K562 (cell line): ENCODE measurements around the gene VPS35. TPM values are rescaled to one million over a fixed set of nuclear protein-coding genes. Genes with fewer than 3 reads are reported as not detected.

Experiments
- ATAC-seq: fragments of 200-7000 bp; cut with Tn5 transposase; 3 replicates; pipeline ENCODE4 v1.9.1; 2020; ENCODE audit warnings: moderate library complexity
- BruUV-seq: library from RNA; stranded (reverse); fragments of 400-500 nt; replicated peaks from 2 replicates; lab custom pipeline; 2021; lab: Mats Ljungman, UMichigan
- CTCF ChIA-PET: fragments of 300-600 bp; formaldehyde crosslinking; extraction: SDS; loops from one replicate; lab custom pipeline; 2021; ENCODE audit warnings: low intra/inter-chr PET ratio; lab: Yijun Ruan, JAX
- POLR2A ChIA-PET: fragments of 300-600, 350-650 bp; sonication (Branson Sonifier 250); formaldehyde crosslinking; extraction: SDS; loops from one replicate; lab custom pipeline; 2021; ENCODE audit warnings: antibody characterized with exemption, inconsistent platforms; lab: Yijun Ruan, JAX
- DNase-seq, 4 experiments: peaks; one replicate each; pipeline versions ENCODE4 v3.0.0 to v3.0.0-alpha.2; 2011 to 2018; ENCODE audit warnings: low spot score in 3 of 4, mixed read lengths in 3 of 4; ENCODE audit errors: extremely low read depth in 1 of 4
- FAIRE-seq: peaks from 2 replicates; lab custom pipeline; 2011; peaks lifted over from hg19 to GRCh38; lab: Jason Lieb, UNC
- H2AFZ ChIP-seq: 2 replicates; pipeline ENCODE4 v1.6.0; 2011; ENCODE audit warnings: low read depth, low read length, control low read depth, inconsistent platforms
- H3K27ac ChIP-seq: fragments of 200-600 bp; 3 replicates; pipeline ENCODE4 v1.8.0; 2011; ENCODE audit warnings: low read depth, mild to moderate bottlenecking, control low read depth, inconsistent platforms, low read length, moderate library complexity, mixed read lengths; ENCODE audit errors: extremely low read depth
- H3K27me3 ChIP-seq, 2 experiments: fragments of 300-600 bp in 1 of 2; 2 replicates in 1 of 2; 3 replicates in 1 of 2; pipeline versions ENCODE4 v1.6.0 to v1.8.0; 2011; ENCODE audit warnings: inconsistent platforms in 2 of 2, low read length in 2 of 2, mild to moderate bottlenecking in 1 of 2, mixed read lengths in 1 of 2, moderate library complexity in 1 of 2; ENCODE audit not compliant: control insufficient read depth in 2 of 2, insufficient read depth in 2 of 2
- H3K36me3 ChIP-seq: fragments of 300-600 bp; 3 replicates; pipeline ENCODE4 v1.8.0; 2011; ENCODE audit warnings: mild to moderate bottlenecking, low read length, inconsistent platforms; ENCODE audit not compliant: control insufficient read depth, insufficient read depth
- H3K4me1 ChIP-seq, 2 experiments: fragments of 200-600 bp in 1 of 2; replicated peaks in 1 of 2; 2 replicates in 1 of 2; 3 replicates in 1 of 2; pipeline versions ENCODE4 v1.5.1 to v1.8.0; 2011; ENCODE audit warnings: inconsistent platforms in 2 of 2, low read length in 2 of 2, mild to moderate bottlenecking in 1 of 2, mixed read lengths in 1 of 2, moderate library complexity in 1 of 2; ENCODE audit not compliant: control insufficient read depth in 2 of 2, insufficient read depth in 2 of 2
- H3K4me2 ChIP-seq: 2 replicates; pipeline ENCODE4 v1.6.1; 2011; ENCODE audit warnings: low read length, control low read depth, inconsistent platforms, mixed read lengths; ENCODE audit not compliant: insufficient read depth
- H3K4me3 ChIP-seq: fragments of 200-600 bp; sonication (generic), shearing (Covaris generic); 2 replicates; pipeline ENCODE4 v1.5.1; 2016; ENCODE audit warnings: control low read depth, inconsistent platforms
- H3K79me2 ChIP-seq: fragments of 200-600 bp; 3 replicates; pipeline ENCODE4 v1.8.0; 2011; ENCODE audit warnings: low read length, inconsistent platforms; ENCODE audit not compliant: control insufficient read depth, insufficient read depth
- H3K9ac ChIP-seq, 2 experiments: 2 replicates each; pipeline versions ENCODE4 v1.6.0 to v1.6.1; 2011; ENCODE audit warnings: low read depth in 2 of 2, low read length in 2 of 2, control low read depth in 1 of 2, inconsistent platforms in 1 of 2, mild to moderate bottlenecking in 1 of 2, mixed read lengths in 1 of 2; ENCODE audit not compliant: insufficient read depth in 1 of 2
- H3K9me1 ChIP-seq: one replicate; pipeline ENCODE4 v1.6.0; 2011; ENCODE audit warnings: inconsistent platforms, mild to moderate bottlenecking, low read length, moderate library complexity; ENCODE audit not compliant: control insufficient read depth, insufficient read depth
- H3K9me3 ChIP-seq: replicated peaks from 2 replicates; pipeline ENCODE4 v1.5.1; 2011; ENCODE audit warnings: low read depth, low read length, inconsistent platforms; ENCODE audit not compliant: control insufficient read depth, insufficient read depth
- H4K20me1 ChIP-seq: replicated peaks from 2 replicates; pipeline ENCODE4 v1.6.1; 2011; ENCODE audit warnings: low read length, inconsistent platforms, mixed read lengths; ENCODE audit not compliant: control insufficient read depth, insufficient read depth
- ETS2 ChIP-seq: IDR thresholded peaks from 2 replicates; pipeline ENCODE4 v1.6.1; 2016; ENCODE audit warnings: borderline replicate concordance, missing genetic modification characterization, mild to moderate bottlenecking, moderate library complexity, missing compliant biosample characterization; ENCODE audit not compliant: poor library complexity, severe bottlenecking
- ETV6 ChIP-seq, 3 experiments: fragments of 150-350 bp in 1 of 3; sonication (generic) in 1 of 3; formaldehyde crosslinking in 1 of 3; IDR thresholded peaks; 2 replicates each; pipeline versions ENCODE4 v1.6.1 to v1.8.0; 2014 to 2022; ENCODE audit warnings: borderline replicate concordance in 2 of 3, low read depth in 2 of 3, antibody characterized with exemption in 1 of 3, low read length in 1 of 3, mild to moderate bottlenecking in 1 of 3, missing genetic modification reagents in 1 of 3
- HDAC1 ChIP-seq, 2 experiments: fragments of 450-650 bp; IDR thresholded peaks; 2 replicates each; pipeline ENCODE4 v1.6.1; 2016 to 2017; ENCODE audit warnings: inconsistent platforms in 1 of 2, mild to moderate bottlenecking in 1 of 2, moderate library complexity in 1 of 2
- HDAC2 ChIP-seq: fragments of 450-650 bp; IDR thresholded peaks from 2 replicates; pipeline ENCODE4 v1.6.1; 2016; ENCODE audit warnings: mild to moderate bottlenecking
- HOMEZ ChIP-seq: fragments of 250-450 bp; sonication (Bioruptor Pico); IDR thresholded peaks from 2 replicates; pipeline ENCODE4 v1.4.0; 2020; ENCODE audit warnings: mild to moderate bottlenecking, moderate library complexity
- ID3 ChIP-seq, 2 experiments: fragments of 250-450 bp in 1 of 2; fragments of 450-650 bp in 1 of 2; sonication (Bioruptor Pico) in 1 of 2; IDR thresholded peaks; 2 replicates each; pipeline versions ENCODE4 v1.6.1 to v1.8.0; 2016 to 2021; ENCODE audit warnings: mild to moderate bottlenecking in 2 of 2, moderate library complexity in 2 of 2, missing compliant biosample characterization in 1 of 2, missing genetic modification characterization in 1 of 2
- MTA3 ChIP-seq: fragments of 450-650 bp; formaldehyde crosslinking; IDR thresholded peaks from 2 replicates; pipeline ENCODE4 v1.6.1; 2017; ENCODE audit warnings: mild to moderate bottlenecking, borderline replicate concordance
- NFATC3 ChIP-seq: fragments of 450-650 bp; IDR thresholded peaks from 2 replicates; pipeline ENCODE4 v1.6.1; 2017; ENCODE audit warnings: mild to moderate bottlenecking
- SETDB1 ChIP-seq: IDR thresholded peaks from one replicate; pipeline ENCODE4 v1.6.1; 2012; ENCODE audit warnings: low read length, control low read depth, inconsistent platforms
- SMARCA5 ChIP-seq: fragments of 450-650 bp; IDR thresholded peaks from 2 replicates; pipeline ENCODE4 v1.6.1; 2016
- SP1 ChIP-seq: sonication (generic); formaldehyde crosslinking; IDR thresholded peaks from 2 replicates; pipeline ENCODE4 v1.8.1; 2022; ENCODE audit warnings: mild to moderate bottlenecking, missing genetic modification reagents
- TAL1 ChIP-seq: fragments of 450-650 bp; IDR thresholded peaks from 2 replicates; pipeline ENCODE4 v1.6.1; 2016; ENCODE audit warnings: mild to moderate bottlenecking
- ZNF561 ChIP-seq: fragments of 450-650 bp; formaldehyde crosslinking; conservative IDR thresholded peaks from 2 replicates; pipeline ENCODE4 v1.4.0; 2020; ENCODE audit warnings: mild to moderate bottlenecking, moderate library complexity
- ZNF696 ChIP-seq: fragments of 250-450 bp; sonication (Bioruptor Pico); conservative IDR thresholded peaks from 2 replicates; pipeline ENCODE4 v1.4.0; 2020; ENCODE audit warnings: mild to moderate bottlenecking, moderate library complexity
- ZNF778 ChIP-seq: fragments of 450-650 bp; formaldehyde crosslinking; IDR thresholded peaks from 2 replicates; pipeline ENCODE4 v1.4.0; 2020; ENCODE audit warnings: mild to moderate bottlenecking, moderate library complexity
- WGBS: fragments of 100-300 bp; shearing (Covaris generic); methylation state at CpG from one replicate; pipeline ENCODE4 v1.1.6; 2016; ENCODE audit warnings: low coverage, mixed read lengths; ENCODE audit not compliant: insufficient coverage; ENCODE audit errors: missing lambda C conversion rate; 5-methylcytosine and 5-hydroxymethylcytosine counted together
- in situ Hi-C: fragments of 300-500 bp; cut with MboI; formaldehyde crosslinking; loops from 4 replicates; pipeline ENCODE4 v1.15.0; 2018; ENCODE audit warnings: inconsistent platforms, mixed read lengths
- intact Hi-C: fragments of 100-400 bp; cut with micrococcal nuclease; formaldehyde crosslinking; loops from 2 replicates; pipeline ENCODE4 v1.14.2; 2022
- polyA plus RNA-seq, 8 experiments: library from polyadenylated mRNA; depleted of rRNA in 4 of 8; stranded (reverse) in 5 of 8; unstranded in 3 of 8; fragments of >200 nt; fragmentation: Nextera tagmentation in 2 of 8; fragmentation: Illumina TruSeq in 1 of 8; extraction: Ambion mirVana in 2 of 8; extraction: Trizol in 1 of 8; gene quantifications; 2 replicates each; pipeline versions ENCODE4 v1.2.1 to v1.2.3, GENCODE V29; 2011 to 2014; ENCODE audit warnings: inconsistent platforms in 1 of 8, missing spikeins in 1 of 8
- total RNA-seq, 7 experiments: library from RNA; depleted of rRNA in 6 of 7; stranded (reverse); fragments of >200 nt in 6 of 7; fragmentation: Illumina TruSeq in 2 of 7; extraction: Trizol in 2 of 7; gene quantifications; 2 replicates each; pipeline versions ENCODE4 v1.2.1 to v1.2.3, GENCODE V29; 2011 to 2021; ENCODE audit warnings: low replicate concordance in 1 of 7

VPS35 gene
- total and polyA plus RNA-seq, 9 of the 15 experiments (the other 6 are each of a cell fraction or from before 2014, with no cell fraction given): 32.7 to 131 (median 66.2) TPM

DNA sequence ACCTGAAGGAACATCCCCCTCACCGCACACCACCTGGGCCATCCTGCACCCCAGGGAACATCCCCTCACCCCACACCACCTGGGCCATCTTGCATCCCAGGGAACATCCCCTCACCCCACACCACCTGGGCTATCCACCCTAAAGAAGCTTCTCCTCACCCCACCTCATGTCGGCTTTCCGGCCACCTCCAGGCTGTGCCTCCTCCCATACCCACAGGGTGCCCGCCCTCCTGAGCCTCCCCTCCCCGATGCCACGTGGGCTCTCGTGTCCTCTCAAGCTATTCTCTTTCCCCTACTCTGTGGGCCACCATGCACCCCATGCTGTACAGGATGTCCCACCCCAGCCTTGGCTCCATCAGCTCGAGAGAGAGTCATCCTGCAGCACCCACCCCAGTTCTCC lies 41.1 kb upstream of the VPS35 start:
- no peaks in the 10 kb centered on the region for H4K20me1 ChIP-seq
- H3K79me2 ChIP-seq: no peaks in the 10 kb centered on the region
- ATAC-seq: no peak
- FAIRE-seq: no peak
- WGBS: 43% methylated on average over 8 of the region's 8 CpGs
- H3K27ac ChIP-seq: no peak overlapping the region
- H3K9me1 ChIP-seq: no peaks in the 10 kb centered on the region
- ChIA-PET POLR2A (no interaction called here), CTCF (no interaction called here)
- no peak overlapping the region for H3K4me3 ChIP-seq
- H3K36me3 ChIP-seq: no peaks in the 10 kb centered on the region; the same call in 2 of the 3 replicates
- no peak overlapping the region for H2AFZ ChIP-seq
- TF ChIP-seq MTA3: no peak
- no peak for TF ChIP-seq ETS2 (tag)
- no peak for TF ChIP-seq HOMEZ (CRISPR knock-in tag)
- TF ChIP-seq TAL1: no peak
- no peak for TF ChIP-seq SETDB1
- no peak for TF ChIP-seq ID3 (CRISPR knock-in tag; IDR thresholded peaks at IDR 0.05)
- TF ChIP-seq ID3 (tag; IDR thresholded peaks at IDR 0.05): no peak
- TF ChIP-seq ZNF561: no peak
- TF ChIP-seq ZNF778: no peak
- TF ChIP-seq ZNF696 (CRISPR knock-in tag): no peak
- no peak for TF ChIP-seq HDAC2
- no peak for TF ChIP-seq SP1 (CRISPR knock-in tag)
- TF ChIP-seq NFATC3: no peak
- TF ChIP-seq ETV6 (IDR thresholded peaks at IDR 0.05; ENCODE audit: borderline replicate concordance in 1 of 2, low read depth in 2 of 2, low read length in 1 of 2): no peak
- no peak for TF ChIP-seq ETV6 (CRISPR knock-in tag; IDR thresholded peaks at IDR 0.05; ENCODE audit: borderline replicate concordance)
- TF ChIP-seq SMARCA5: no peak
- no peak for TF ChIP-seq HDAC1 (IDR thresholded peaks at IDR 0.05)
- H3K9me3 ChIP-seq: peaks cover 2% of the 10 kb centered on the region; the same call in 1 of the 2 replicates
- DNase-seq: no peak
- peaks cover 0 to 6% of the 10 kb centered on the region in 2 experiments; a peak in 1 of 5 replicates for H3K4me1 ChIP-seq
- no peak overlapping the region for H3K9ac ChIP-seq
- intact Hi-C loops: no loop called here
- in situ Hi-C loops: no loop called here
- H3K4me2 ChIP-seq: no peak overlapping the region
- no TSS peak for BruUV-seq
- no peaks in the 10 kb centered on the region for H3K27me3 ChIP-seq
